WERI-Rb-1 (cell line): ENCODE results near the gene PRM1.
"Not testable (repeated sequence)": the region's sequence is repeated elsewhere in the genome, so short reads cannot be mapped to it uniquely, and the experiment has no call there.

ENCODE experiments used
- DNase-seq: peaks from one replicate; pipeline ENCODE4 v3.0.0-alpha.2; 2020
- H3K27ac ChIP-seq: fragments of 250-450 bp; sonication (Bioruptor Pico); 2 replicates; pipeline ENCODE4 v1.5.1; 2020; ENCODE audit warnings: mild to moderate bottlenecking, moderate library complexity
- H3K27me3 ChIP-seq: fragments of 250-450 bp; sonication (Bioruptor Pico); 2 replicates; pipeline ENCODE4 v1.5.1; 2021; ENCODE audit warnings: mild to moderate bottlenecking, low read depth, moderate library complexity; ENCODE audit not compliant: insufficient read depth, severe bottlenecking
- H3K36me3 ChIP-seq: fragments of 250-450 bp; sonication (Bioruptor Pico); 2 replicates; pipeline ENCODE4 v1.5.1; 2020; ENCODE audit warnings: mild to moderate bottlenecking, moderate library complexity
- H3K4me3 ChIP-seq: 2 replicates; pipeline ENCODE4 v1.5.1; 2011; ENCODE audit warnings: low read depth, mild to moderate bottlenecking, control low read depth, low read length
- H3K9me3 ChIP-seq: fragments of 250-450 bp; sonication (Bioruptor Pico); 2 replicates; pipeline ENCODE4 v1.5.1; 2021; ENCODE audit warnings: mild to moderate bottlenecking, moderate library complexity; ENCODE audit not compliant: severe bottlenecking
- TF ChIP-seq, protein P1 (sequence below): IDR thresholded peaks from 2 replicates; pipeline ENCODE4 v1.5.1; 2011; ENCODE audit warnings: low read depth, mild to moderate bottlenecking, control low read depth, inconsistent platforms, low read length

The PRM1 gene

DNA sequence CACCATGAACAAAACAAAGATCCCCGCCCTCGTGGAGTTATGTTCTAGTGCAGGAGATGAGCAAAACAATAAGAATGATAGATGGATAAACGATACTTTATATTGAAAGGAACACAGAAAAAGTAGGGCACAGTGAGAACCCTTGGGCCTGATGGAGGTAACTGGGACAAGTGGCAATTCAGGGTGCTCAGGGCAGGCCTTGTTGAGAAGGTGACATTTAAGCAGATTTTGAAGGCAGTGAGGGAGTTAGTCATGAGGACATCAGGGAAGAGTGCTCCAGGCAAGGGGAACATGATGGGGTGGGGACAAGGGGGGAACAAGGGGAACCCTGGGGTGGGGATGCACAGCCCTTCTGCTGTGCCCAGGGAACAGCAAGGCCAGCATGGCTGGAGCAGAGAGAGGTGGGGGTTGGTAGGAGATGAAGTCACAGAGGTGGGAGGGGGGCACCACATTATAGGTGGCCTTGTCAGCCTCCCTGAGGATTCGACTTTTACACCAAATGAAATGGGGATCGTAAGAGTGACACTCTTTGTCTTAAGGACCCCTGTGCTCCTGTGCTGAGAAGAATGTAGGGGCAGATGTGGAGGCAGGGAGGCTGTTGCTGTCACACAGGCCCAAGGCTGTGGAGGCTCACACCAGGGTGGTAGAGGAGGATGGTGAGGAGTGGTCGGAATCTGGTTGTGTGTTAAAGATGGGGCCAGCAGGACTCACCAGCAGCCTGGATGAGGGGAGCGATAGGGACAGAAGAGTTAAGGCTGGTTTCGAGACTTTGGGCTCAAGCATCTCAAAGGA lies 9.2 kb upstream of the PRM1 start:
- H3K36me3 ChIP-seq, result no peaks in the 10 kb centered on the region
- no peak for DNase-seq
- H3K9me3 ChIP-seq, result no peaks in the 10 kb centered on the region
- no peak overlapping the region for H3K4me3 ChIP-seq
- TF ChIP-seq, protein P1, sequence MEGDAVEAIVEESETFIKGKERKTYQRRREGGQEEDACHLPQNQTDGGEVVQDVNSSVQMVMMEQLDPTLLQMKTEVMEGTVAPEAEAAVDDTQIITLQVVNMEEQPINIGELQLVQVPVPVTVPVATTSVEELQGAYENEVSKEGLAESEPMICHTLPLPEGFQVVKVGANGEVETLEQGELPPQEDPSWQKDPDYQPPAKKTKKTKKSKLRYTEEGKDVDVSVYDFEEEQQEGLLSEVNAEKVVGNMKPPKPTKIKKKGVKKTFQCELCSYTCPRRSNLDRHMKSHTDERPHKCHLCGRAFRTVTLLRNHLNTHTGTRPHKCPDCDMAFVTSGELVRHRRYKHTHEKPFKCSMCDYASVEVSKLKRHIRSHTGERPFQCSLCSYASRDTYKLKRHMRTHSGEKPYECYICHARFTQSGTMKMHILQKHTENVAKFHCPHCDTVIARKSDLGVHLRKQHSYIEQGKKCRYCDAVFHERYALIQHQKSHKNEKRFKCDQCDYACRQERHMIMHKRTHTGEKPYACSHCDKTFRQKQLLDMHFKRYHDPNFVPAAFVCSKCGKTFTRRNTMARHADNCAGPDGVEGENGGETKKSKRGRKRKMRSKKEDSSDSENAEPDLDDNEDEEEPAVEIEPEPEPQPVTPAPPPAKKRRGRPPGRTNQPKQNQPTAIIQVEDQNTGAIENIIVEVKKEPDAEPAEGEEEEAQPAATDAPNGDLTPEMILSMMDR, result no peak
- no peaks in the 10 kb centered on the region for H3K27me3 ChIP-seq
- no peak overlapping the region for H3K27ac ChIP-seq

DNA sequence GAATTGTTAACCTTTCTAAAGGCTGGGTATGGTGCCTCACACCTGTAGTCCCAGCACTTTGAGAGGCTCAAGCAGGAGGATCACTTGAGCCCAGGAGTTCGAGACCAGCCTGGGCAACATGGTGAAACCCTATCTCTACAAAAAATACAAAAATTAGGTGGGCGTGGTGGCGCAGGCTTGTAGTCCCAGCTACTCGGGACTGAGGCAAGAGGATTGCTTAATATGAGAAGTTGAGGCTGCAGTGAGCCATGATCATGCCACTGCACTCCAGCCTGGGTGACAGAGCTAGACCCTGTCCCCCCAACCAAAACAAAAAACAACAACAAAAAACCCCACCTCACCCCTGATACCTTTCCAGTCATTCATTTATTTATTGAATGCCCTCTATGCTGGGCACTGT lies 8.6 kb upstream of the PRM1 start:
- not testable (repeated sequence) for H3K27ac ChIP-seq, H3K4me3 ChIP-seq, H3K9me3 ChIP-seq, H3K36me3 ChIP-seq, DNase-seq, H3K27me3 ChIP-seq

DNA sequence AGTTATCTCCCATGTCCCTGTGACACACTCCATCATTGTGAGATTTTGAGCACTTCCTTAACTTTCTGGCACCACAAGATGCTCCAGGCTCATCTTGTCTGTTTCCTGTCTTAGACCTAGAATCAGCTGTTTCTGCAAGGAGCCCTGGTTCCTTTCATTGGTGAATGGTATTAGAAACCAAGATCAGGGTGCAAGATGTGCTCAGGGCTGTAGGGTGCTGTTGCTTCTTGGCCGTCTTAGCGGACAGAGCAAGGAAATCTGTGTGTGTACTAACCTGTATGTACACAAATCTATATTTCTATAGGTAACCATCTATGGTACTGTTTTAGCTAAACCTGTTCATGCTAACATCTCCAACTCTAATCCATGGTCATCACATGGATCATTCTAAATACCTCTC lies 8.1 kb upstream of the PRM1 start:
- TF ChIP-seq, protein P1, result no peak
- H3K27me3 ChIP-seq, result no peaks in the 10 kb centered on the region
- no peak for DNase-seq
- no peaks in the 10 kb centered on the region for H3K9me3 ChIP-seq
- H3K36me3 ChIP-seq, result no peaks in the 10 kb centered on the region
- no peak overlapping the region for H3K27ac ChIP-seq
- no peak overlapping the region for H3K4me3 ChIP-seq

DNA sequence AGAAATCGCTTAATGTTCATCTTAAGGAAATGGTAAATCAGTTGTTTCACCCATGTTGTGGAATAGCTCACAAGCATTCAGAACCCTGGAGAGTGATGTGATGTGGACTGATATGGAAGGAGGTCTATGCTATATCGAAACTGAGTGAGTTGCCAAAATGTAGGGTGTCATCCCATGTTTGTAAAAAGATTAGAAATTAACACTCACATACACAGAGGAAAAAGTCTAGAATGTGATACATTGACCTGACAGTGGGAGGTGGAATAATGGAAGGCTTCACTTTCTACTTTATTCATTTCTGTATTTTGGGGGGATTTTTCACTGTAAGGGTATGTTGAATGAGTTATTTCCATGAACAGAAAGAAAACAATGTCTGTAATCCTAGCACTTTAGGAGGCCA lies 4.7 kb upstream of the PRM1 start:
- DNase-seq, result no peak
- TF ChIP-seq, protein P1, result no peak
- no peaks in the 10 kb centered on the region for H3K27me3 ChIP-seq
- no peaks in the 10 kb centered on the region for H3K9me3 ChIP-seq
- H3K36me3 ChIP-seq, result no peaks in the 10 kb centered on the region
- no peak overlapping the region for H3K27ac ChIP-seq
- H3K4me3 ChIP-seq, result no peak overlapping the region

DNA sequence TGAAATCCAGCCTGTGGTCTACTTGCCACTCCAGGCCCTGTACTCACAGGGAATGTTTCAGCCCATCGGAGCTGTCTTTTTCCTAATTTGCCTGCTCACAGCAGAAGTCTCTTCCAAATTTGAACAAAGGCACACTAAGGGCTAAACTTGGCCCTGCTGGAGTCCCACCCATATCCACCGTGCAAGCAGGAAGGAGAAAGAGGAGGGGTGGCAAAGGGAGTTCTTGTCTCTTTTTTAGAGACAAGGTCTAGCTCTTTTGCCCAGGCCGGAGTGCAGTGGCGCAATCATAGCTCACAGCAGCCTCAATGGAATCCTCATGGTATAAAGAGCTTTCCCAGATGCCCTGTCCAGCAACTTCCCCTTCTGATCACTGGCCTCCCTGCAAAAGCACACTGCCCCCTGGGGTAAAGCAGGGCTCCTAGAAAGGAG lies 2.7 kb upstream of the PRM1 start:
- Histone ChIP-seq H3K4me3 (no peak overlapping the region), H3K36me3 (no peaks in the 10 kb centered on the region), H3K27ac (no peak overlapping the region), H3K27me3 (no peaks in the 10 kb centered on the region), H3K9me3 (no peaks in the 10 kb centered on the region)
- TF ChIP-seq, protein P1, result no peak
- DNase-seq, result no peak

DNA sequence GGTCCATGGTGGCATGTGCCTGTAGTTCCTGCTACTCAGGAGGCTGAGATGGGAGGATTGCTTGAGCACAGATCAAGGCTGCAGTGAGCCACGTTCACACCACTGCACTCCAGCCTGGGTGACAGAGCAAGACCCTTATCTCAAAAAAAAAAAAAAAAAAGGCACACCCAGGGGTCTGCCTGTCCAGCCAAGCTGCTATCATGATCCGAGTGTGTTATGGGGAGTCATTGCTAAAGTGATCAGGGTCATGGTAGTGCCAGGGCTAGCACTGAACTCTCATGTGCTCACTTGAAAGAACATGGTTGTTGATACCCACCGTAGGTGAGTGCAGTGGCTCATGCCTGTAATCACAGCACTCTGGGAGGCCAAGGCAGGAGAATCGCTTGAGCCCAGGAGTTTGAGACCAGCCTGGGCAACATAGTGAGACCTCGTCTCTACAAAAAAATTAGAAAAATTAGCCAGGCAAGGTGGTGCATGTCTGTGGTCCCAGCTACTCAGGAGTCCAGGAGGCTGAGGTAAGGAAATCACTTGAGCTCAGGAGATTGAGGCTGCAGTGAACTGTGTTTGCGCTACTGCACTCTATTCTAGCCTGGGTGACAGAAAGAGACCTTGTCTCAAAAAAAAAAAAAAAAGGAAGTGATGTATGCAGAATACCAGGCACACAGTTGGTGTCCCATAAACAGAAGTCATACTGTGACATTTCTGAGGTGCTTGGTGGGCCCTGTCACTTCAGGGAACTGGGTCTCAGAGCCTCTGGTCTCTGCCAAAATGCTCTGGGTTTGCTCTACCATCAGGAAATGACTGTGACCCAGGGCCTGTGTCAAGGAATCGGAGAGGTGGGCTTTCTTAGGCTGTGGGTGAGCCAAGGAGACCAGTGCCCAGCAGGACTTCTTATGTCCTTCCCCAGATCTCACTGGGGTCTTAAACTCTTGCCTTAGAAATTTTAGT lies 2.2 kb downstream of the PRM1 start:
- DNase-seq, result no peak
- TF ChIP-seq, protein P1, result no peak
- H3K27me3 ChIP-seq, result no peaks in the 10 kb centered on the region
- H3K36me3 ChIP-seq, result no peaks in the 10 kb centered on the region
- no peak overlapping the region for H3K4me3 ChIP-seq
- no peak overlapping the region for H3K27ac ChIP-seq
- H3K9me3 ChIP-seq, result no peaks in the 10 kb centered on the region
